MV-4-11 (cell line): Measurements from ENCODE around the gene CEPT1.
"Not testable (repeated sequence)": the region's sequence is repeated elsewhere in the genome, so short reads cannot be mapped to it uniquely, and the experiment has no call there.

Experiments used
- DNase-seq: peaks from one replicate; lab custom pipeline; 2025; lab: John Stamatoyannopoulos, UW

Gene CEPT1

DNA sequence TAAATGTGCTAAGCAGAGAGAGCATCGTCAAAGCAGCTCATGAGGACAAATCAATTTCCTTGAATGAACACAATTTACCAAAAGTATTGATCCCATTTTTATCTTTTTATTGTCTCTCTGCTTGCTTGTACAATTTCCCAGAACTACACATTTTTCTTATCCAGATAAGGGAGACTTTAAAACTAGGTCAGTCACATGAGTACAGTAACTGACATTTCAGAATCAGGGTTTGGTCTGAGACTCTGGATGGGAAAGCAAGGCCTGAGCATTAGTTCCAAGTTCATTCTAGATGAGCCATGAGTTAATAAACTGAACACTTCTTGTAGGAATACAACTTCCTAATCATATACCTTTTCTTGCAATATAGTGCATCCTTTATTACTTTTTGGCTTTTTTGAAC is 71.9 kb downstream of the CEPT1 start:
- DNase-seq = no peak

DNA sequence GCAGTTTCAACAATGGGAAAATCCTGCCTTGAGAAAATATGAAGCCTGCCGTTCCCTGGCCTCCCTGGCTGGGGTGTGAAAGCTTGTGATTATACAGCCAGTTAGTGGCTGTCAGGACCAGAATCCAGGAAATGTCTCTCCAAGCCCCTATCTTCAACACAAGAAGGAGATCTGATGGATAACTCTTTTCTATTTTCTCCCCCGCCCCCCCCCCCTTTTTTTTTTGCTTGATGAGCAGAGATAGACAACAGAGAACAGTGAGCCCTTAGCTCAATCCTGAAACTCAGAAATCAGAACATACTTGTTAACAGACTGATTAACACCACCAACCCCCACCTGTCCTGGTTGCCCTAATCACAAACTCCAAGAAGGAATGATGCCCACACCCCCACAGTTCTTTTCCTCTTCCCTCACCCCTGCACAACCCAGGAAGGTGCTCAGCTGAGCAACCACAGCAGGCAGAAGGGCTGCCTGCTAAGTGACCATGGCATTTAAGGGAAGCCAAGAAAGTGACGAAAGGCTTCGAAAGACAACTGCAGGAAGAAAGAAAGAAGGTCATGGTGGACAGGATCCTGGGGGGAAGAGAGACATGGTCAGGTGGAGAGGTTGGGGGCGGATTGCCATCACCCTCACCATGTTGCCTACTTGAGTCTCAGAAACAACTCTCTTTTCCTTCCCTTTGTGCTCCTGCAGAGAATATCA is 72.8 kb downstream of the CEPT1 start:
- peak; percentile 37 for DNase-seq

DNA sequence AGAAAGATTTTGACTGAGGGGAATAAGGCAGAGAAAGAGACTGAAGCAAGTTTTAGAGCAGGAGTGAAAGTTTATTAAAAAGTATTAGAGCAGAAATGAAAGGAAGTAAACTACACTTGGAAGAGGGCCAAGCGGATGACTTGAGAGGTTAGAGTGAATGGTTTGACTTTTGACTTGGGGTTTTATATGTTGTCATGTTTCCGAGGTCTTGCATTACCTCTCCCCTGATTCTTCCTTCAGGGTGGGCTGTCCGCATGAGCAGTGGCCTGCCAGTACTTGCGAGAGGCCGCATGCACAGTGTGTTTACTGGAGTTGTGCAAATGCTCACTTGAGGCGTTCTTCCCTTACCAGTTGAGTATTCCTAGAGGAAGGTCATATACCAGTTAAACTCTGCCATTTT is 73.4 kb downstream of the CEPT1 start:
- DNase-seq = peak; percentile 57

DNA sequence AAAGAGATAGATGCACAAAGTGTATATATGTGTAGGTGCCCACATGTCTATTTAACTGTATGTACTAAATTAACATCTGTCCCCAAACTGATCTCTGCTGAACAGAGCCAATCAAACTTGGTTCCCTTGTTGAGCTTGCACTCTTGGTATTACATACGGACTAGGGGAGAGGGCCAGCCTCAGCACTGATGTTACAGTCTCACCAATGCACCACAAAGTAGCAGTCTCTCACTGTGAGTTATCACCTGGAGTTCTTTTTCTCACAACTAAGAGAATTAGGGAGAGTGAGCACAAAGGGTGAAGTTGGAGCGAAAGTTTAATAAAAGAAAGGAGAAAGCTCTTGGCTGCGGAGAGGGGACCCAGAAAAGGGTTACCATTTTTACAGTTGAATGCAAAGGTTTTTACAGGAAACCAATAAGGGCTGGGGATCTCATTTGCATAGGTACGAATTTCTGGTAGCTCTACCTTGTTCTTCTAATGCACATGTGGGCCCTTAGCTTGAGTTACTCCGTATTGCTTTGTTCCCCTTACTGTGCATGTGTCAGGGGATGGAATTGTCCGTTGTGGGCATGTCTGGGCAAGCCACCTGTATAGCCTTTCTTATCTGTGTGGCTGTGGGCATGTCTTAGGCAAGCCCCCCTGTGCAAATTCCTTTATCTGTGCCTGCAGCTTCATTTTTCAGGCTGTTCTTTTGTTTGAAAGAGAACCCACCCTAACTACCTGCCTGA is 74.2 kb downstream of the CEPT1 start:
- peak; percentile 42 for DNase-seq

DNA sequence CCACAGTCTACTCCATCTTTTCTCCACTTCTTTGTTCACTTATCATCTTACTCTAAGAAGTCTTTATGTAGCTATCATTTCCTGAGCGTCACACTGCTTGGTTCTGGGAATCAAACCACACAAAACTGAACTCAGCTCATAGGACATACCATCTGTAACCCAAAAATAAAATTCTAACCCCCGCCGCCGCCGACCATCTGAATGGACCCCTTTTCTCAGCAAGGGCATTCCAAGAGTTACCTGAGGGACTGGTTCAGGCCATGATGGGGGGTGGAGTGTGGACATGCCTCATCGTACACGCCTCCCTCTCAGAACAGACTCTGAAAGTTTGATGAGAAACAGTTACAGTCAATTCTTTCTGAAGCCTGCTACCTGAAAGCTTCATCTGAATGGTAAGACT is 74.9 kb downstream of the CEPT1 start:
- DNase-seq = no peak

DNA sequence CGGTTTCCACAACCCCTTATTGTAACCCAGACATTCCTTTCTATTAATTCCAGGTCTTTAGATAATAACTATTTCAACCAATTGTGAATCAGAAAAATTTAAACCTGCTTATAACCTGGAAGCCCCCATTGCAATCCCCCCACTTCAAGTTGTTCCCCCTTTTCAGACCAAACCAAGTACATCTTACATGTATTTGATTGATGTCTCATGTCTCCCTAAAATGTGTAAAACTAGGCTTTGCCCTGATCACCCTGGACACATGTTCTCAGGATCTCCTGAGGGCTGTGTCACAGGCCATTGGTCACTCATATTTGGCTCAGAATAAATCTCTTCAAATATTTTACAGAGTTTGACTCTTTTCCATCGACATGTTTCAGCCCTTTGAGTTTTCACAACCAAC is 75.3 kb downstream of the CEPT1 start:
- not testable (repeated sequence) for DNase-seq

DNA sequence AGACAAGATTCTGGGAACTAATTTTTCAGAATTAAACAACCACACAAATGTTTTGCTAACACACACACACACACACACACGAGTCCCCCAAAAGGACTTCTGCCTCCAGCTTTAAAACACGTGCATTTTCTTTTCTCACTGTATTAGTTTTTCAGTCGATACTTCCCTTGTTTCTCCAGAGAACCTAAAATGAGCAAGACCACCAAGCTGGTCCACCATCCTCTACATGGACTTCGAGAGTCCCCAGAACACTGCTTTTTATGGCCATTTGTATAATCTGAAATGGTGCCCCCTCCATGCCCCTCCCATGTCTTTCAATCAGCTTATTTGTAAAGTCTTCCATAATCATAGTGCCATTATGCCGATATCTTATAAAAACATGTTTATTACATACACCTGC is 76.7 kb downstream of the CEPT1 start:
- no peak for DNase-seq

DNA sequence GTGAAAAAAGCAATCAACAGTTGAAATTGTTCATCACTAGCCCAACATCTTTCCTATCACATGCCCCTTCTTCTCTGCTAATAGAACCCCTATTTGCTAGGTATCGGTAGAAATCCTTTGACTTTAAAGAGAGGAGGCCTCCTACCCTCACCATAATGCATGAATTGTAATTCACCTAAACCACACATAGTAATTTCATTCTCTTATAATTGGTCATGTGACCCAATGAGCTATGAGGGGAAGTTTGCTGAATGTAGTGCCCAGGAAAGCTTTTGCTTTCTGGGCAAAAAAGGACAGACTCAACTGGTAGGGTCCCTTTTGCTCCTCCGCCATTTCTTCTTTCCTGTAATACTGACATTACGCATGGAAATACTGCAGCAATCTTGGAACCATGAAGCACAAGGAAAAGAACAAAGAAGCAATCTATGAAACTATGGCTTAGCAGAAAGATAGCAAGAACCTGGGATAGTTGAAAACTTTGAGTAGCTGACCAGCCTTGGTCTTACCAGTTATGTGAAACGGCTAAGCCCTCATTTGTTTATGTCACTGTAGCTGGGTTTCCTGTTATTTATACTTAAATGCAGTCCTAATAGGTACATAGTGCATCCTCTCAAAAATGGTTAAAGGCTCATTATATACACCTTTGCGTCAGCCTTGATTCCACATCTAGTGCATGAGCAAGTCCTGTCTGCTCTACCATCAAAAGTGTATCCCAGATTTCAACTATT is 77.3 kb downstream of the CEPT1 start:
- DNase-seq = no peak

DNA sequence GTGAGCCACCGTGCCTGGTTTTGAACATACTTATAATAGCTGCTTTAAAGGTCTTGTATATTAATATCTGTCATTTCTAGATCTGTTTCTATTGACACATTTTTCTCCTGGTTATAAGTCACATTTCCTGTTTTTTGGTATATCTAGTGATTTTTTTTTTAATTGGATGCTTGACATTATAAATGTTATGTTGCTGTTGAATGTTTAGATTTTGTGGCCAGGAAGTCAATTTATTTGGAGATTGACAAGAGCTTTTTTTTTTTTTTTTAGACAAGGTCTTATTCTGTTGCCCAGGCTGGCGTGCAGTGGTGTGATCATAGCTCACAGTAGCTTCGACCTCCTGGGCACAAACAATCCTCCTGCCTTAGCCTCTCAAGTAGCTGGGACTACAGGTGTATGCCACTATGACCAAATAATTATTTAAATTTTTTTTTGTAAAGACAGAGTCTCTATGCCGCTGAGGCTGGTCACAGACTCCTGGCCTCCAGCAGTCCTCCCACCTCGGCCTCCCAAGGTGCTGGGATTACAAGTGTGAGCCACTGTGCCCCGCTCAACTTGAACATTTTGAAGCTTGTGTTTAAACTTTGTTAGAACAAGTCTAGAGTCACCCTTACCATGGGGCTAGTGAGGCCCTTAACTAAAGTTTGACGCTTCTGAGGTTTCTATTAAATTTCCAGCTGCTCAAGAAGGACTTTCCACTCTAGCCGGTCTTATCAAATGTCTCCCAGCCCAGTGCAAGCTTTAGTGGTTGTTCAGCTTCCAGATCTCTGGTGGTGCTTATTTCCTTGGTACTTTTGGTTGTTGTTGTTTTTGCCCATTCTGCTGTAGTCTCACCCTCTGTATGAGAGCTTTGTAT is 78.9 kb downstream of the CEPT1 start:
- DNase-seq = peak; percentile 7

DNA sequence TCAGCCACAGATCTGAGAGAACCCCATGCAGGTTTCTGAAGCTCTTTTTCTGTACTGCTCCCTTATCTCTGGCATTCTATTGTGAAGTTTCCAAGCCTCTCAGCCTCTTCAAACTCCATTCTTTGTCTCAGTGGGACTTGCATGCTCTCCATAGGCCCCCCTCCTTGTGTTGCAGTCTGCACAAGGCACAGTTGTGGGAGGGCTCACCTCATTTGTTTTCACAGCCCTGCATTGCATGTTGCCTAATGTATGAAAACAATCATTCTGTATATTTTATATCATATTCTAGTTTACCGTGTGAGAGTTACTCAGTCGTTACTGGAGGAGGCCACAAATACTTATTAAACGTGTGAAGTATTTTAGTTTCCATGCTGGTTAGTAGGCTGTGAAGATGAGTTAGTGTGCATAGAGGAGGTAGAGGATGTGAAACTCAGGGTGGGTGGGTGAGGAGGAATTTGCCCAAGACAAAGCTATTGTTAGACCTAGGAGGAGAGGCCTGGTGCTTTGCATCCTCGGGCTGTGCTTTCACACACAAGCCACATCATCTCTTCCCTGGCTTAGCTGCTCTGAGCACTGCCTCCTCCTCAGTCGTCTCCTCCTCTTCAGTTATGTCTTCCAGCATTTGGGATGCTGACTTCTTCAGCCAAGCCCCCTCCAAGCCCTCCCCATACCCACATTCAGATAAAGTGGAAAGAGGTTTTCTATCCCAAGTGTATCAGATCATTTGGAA is 79.7 kb downstream of the CEPT1 start:
- DNase-seq = peak; percentile 93

DNA sequence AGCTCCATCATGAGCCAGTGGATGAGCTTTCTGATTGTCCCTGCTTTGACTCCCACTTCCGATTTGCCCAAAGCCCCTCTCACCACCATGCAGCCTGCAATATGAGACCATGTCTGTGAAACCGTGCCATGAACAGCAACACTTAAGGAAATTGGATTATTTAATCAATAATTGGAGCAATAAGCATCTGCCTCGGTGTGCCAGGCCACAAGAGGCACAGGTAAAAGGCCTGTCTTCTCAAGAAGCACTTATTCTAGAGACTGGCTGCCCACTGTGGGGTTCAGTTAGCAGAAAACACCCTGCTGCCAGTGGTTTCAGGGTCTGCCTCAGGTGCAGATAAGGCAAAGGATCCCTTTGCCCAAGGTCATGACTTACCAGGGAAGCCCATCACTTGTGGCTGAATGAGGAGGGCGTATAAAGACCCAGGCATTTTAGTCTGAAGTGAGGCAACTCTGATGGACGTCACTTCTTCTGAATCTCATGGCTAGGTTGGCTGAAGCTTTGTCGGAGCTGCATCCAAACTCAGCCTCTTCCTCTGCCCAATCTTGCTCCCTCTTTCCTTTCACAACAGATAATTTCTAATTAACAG is 80.4 kb downstream of the CEPT1 start:
- no peak for DNase-seq

DNA sequence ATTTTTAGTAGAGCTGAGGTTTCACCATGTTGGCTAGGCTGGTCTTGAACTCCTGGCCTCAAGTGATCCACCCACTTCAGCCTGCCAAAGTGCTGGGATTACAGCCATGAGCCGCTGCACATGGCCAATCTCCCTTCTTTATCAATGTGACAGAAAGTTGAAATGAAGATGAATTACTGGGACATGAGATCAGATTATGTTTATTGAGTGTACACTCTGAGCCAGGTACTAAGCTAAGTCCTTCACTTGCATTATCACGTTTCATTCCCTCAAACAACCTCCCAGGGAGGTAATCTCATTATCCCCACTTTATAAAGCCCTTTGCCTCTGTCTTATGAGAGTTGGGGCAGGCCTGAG is 81.2 kb downstream of the CEPT1 start:
- DNase-seq = no peak

DNA sequence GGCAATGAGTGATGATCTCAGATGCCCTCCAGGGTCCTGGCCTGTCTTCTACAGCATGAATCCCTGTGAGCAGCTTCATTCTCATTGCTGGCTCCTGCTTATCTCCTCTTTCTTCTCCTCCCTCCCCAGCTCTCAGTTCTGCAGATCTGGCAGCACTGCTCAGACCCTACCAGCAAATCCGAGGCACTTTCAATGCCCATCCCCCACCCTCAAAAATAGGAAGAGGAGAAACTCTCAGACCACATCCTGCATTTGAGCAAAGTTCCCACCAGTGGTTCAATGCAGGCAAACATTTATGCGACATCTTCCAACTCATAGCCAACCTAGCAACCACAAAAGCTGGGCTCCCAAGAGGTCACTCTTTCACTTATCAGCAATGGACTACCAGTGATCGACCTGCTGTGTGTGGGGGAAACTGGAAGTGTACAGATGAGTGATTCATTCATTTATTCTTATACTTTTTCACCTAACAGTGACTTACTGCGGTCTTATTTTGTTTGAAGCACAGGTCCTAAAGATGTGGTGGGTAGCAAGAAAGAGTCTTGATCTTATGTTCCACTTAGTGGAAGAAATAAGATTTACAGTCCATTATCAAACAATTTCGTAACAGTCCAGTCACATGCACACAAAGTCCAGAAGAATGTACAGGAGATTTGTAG is 81.7 kb downstream of the CEPT1 start:
- DNase-seq = peak; percentile 96

DNA sequence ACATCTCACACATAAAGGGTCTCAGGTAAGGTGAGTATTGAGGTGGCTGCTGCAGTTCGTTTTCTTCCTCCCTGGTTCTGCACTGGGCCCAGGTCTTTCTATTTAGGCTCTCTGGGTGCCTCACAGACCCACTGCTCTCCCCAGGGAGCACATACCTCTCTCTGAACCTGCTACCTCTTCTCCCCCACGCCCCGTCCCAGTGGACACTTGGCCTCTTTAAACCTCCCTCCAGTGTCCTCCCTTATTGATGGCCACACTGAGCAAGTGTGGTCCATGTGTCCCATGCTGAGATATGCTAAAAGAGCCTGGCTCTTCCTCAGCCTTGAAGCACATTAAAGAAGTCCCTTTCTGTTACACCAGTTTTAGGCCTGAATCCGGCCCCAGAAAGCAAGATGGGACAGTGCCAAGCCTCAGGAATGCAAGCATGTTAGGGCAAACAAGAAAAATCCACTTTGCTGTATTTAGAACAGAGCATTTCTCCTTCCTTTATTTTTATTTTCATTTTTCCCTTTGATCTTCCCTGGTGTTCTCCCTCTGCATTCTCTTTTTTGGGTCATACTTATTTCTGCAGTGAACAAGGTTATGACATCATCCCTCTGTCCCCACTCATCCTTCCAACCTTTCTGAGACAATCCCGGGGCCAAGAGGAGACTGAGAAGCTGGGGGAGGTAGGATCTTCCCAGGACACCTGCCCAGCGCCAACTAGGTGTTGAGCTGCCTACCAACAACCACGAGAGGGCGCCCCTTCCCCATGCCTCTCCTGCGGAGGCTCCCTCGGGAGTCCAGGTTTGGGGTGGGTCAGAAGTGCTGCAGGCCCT is 82.5 kb downstream of the CEPT1 start:
- DNase-seq = peak; percentile 63

DNA sequence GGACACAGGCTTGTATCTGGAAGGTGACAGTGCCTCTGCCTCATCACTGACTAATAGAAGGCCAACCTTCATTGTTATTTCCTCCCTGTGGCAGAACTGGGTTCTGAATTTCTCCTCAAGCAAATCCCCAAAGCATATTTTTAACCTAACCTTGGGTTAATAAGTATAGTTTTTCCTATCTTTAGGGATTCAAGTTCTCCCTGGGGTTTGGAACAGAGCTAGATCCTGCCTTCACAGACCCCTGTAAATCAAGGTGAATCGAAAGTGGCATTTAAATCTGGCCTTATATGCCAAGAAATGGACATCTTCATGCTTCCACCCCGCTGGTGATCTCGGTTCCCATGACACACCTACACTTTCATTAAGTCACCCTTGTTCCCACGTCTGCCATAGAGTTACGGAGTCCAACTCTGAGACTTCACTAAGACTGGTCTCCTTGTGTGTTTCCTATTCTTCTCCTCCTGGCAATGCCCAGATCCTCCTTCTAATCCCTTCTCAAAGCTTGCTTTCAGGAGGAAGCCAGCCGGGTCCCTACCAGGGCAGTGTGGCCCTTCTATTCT is 83.2 kb downstream of the CEPT1 start:
- DNase-seq = no peak

DNA sequence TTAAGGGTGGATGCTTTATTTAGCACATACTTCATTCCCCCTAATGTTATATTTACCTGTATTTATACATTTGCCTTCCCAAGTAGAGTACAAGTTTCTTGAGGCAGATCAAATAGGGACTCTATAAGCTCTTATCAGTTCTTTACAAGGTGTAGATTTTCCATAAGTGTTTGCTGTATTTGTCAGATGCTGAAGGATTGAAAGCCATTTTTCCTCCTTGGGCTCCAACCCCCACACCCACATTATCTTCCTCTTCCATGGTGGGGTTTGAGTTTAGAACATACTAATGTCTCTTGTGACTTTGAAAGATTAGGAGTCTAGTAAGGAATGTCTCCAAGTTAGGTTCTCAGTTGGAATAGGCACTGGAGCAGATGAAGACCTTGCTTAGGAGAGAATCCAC is 85.1 kb downstream of the CEPT1 start:
- DNase-seq = no peak

DNA sequence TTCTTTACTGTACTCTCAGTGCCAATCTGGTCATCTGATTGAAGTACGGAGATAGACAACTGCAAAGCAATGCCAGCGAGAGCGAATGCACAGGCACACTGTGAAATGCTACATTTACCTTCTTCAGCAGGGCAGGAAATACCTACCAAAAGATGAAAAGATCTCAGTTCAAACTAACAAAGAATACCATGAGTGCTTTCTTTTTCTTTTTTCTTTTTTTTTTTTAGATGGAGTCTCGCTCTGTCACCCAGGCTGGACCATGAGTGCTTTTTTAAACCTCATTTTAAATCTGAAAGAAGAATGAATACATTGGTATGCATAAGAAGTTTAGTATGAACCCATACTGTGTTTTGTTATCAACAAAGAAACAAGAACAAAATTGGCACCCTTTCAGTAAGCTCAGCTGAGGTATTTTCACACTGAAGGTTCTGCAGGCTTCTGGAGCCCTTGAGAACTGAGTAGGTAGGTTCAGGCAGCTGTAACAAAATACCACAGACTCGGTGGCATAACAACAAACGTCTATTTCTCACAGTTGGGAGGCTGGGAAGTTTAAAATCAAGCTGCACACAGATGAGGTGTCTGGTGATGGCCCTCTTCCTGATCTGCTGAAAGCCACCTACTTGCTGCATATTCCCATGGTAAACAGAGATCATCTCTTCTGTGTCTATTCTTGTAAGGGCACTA is 85.8 kb downstream of the CEPT1 start:
- no peak for DNase-seq

DNA sequence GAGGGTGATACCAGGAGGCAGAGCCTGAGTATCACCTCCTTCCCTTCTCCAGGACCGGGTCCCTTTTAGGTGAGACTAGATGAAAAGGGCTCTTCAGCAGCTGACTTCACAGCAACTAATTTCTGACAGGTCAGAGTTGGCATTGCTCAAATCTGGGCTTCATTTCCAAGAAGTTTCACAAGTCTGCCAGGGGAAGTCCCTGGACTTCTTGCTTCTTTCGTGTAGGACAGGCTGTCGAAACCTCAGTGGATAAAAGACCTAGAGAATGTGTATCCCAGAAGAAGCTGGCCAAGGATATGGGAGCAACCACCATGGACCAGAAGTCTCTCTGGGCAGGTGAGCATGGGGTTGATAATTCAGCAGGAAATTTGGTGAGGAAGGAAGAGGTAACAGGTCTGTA is 87.4 kb downstream of the CEPT1 start, which contains the start of gene CHI3L2:
Gene CHI3L2 (plus strand): TSS at position 280 of the 400 bp plus-strand sequence. CDS start 17 bp downstream, at position 297.
- DNase-seq = no peak
